Peyer's patch (tissue), 4 donors: ENCODE results near the gene EMC10.

Experiments
- CTCF ChIP-seq, 6 experiments: fragments of 450-650 bp in 4 of 6; fragments of 200-600 bp in 2 of 6; sonication (generic) in 1 of 6; IDR thresholded peaks; one replicate each; pipeline ENCODE4 v1.5.1; 2017 to 2019; ENCODE audit warnings: antibody characterized with exemption in 6 of 6, mild to moderate bottlenecking in 3 of 6, moderate library complexity in 1 of 6
- POLR2A ChIP-seq, 2 donors: fragments of 450-650 bp; IDR thresholded peaks; one replicate each; pipeline ENCODE4 v1.5.1; 2017; ENCODE audit warnings: antibody characterized with exemption in 2 of 2, mild to moderate bottlenecking in 2 of 2, moderate library complexity in 2 of 2

GRCh38 chr19:50431343-50432220, 44.7 kb upstream of the EMC10 start:
- peak in 1 of 2 donors; percentile 25 for TF ChIP-seq POLR2A (IDR thresholded peaks at IDR 0.05)
- no peak for TF ChIP-seq CTCF (IDR thresholded peaks at IDR 0.05)
